Neural cell (in vitro differentiated cells): ENCODE measurements around the gene PIGB. TPM values are rescaled to one million over a fixed set of nuclear protein-coding genes. Genes with fewer than 3 reads are reported as not detected.

Experiments
- H2AFZ ChIP-seq: fragments of 200-600, 300-800 bp; sonication (generic), shearing (Covaris generic); 2 replicates; pipeline ENCODE4 v1.6.0; 2014; ENCODE audit warnings: low read depth, mild to moderate bottlenecking, antibody characterized with exemption, low read length, moderate library complexity
- H3F3A ChIP-seq: fragments of 200-600 bp; shearing (Covaris generic); 2 replicates; pipeline ENCODE4 v1.6.1; 2016; ENCODE audit warnings: mild to moderate bottlenecking, moderate library complexity, mixed read lengths, antibody characterized with exemption, low read length; ENCODE audit not compliant: insufficient read depth, poor library complexity, severe bottlenecking
- H3K27ac ChIP-seq: fragments of 200-600, 300-800 bp; sonication (generic), shearing (Covaris generic); 2 replicates; pipeline ENCODE4 v1.5.1; 2014; ENCODE audit warnings: mild to moderate bottlenecking, low read length, moderate library complexity
- H3K27me3 ChIP-seq: fragments of 300-800, 200-600 bp; sonication (generic), shearing (Covaris generic); 2 replicates; pipeline ENCODE4 v1.6.0; 2014; ENCODE audit warnings: mild to moderate bottlenecking, low read depth, low read length, moderate library complexity; ENCODE audit not compliant: insufficient read depth
- H3K36me3 ChIP-seq: fragments of 300-800, 200-600 bp; sonication (generic), shearing (Covaris generic); 2 replicates; pipeline ENCODE4 v1.5.1; 2014; ENCODE audit warnings: mild to moderate bottlenecking, antibody characterized with exemption, low read length, moderate library complexity; ENCODE audit not compliant: insufficient read depth
- H3K4me2 ChIP-seq: fragments of 300-800, 200-600 bp; sonication (generic), shearing (Covaris generic); 2 replicates; pipeline ENCODE4 v1.6.0; 2014; ENCODE audit warnings: mild to moderate bottlenecking, low read length
- H3K4me3 ChIP-seq: fragments of 300-800, 200-600 bp; sonication (generic), shearing (Covaris generic); 2 replicates; pipeline ENCODE4 v1.5.1; 2014; ENCODE audit warnings: mild to moderate bottlenecking, low read length, moderate library complexity
- H3K79me2 ChIP-seq: fragments of 200-600 bp; shearing (Covaris generic); replicated peaks from 2 replicates; pipeline ENCODE4 v1.6.0; 2014; ENCODE audit warnings: mild to moderate bottlenecking, low read length, moderate library complexity; ENCODE audit not compliant: insufficient read depth
- H3K9ac ChIP-seq: fragments of 300-800, 200-600 bp; sonication (generic), shearing (Covaris generic); 2 replicates; pipeline ENCODE4 v1.6.1; 2016; ENCODE audit warnings: mild to moderate bottlenecking, low read length, mixed read lengths
- H3K9me2 ChIP-seq: fragments of 200-600 bp; shearing (Covaris generic); 2 replicates; pipeline ENCODE4 v1.6.1; 2016; ENCODE audit warnings: mild to moderate bottlenecking, low read length, mixed read lengths; ENCODE audit not compliant: insufficient read depth
- H3K9me3 ChIP-seq: fragments of 200-600, 300-800 bp; sonication (generic), shearing (Covaris generic); 2 replicates; pipeline ENCODE4 v1.6.1; 2016; ENCODE audit warnings: mild to moderate bottlenecking, mixed run types, low read length, moderate library complexity, mixed read lengths
- H4K20me1 ChIP-seq: fragments of 200-600 bp; shearing (Covaris generic); 2 replicates; pipeline ENCODE4 v1.6.1; 2016; ENCODE audit warnings: mild to moderate bottlenecking, mixed run types; ENCODE audit not compliant: insufficient read depth
- CTCF ChIP-seq: fragments of 450-650 bp; IDR thresholded peaks from 2 replicates; pipeline ENCODE4 v1.5.1; 2014; ENCODE audit warnings: antibody characterized with exemption, mild to moderate bottlenecking, moderate library complexity; ENCODE audit not compliant: poor library complexity, severe bottlenecking
- EP300 ChIP-seq: fragments of 450-650 bp; conservative IDR thresholded peaks from 2 replicates; pipeline ENCODE4 v1.6.1; 2014; ENCODE audit warnings: antibody characterized with exemption, mild to moderate bottlenecking, moderate library complexity; ENCODE audit not compliant: poor library complexity, severe bottlenecking
- EZH2 ChIP-seq: fragments of 200-600, 300-800 bp; shearing (Covaris generic), sonication (generic); IDR thresholded peaks from 2 replicates; pipeline ENCODE4 v1.6.1; 2014; ENCODE audit warnings: antibody characterized with exemption, low read length, borderline replicate concordance, mild to moderate bottlenecking; ENCODE audit not compliant: insufficient read depth, poor library complexity, severe bottlenecking
- MXI1 ChIP-seq: fragments of 450-650 bp; conservative IDR thresholded peaks from 2 replicates; pipeline ENCODE4 v1.6.1; 2014; ENCODE audit warnings: antibody characterized with exemption, mild to moderate bottlenecking; ENCODE audit not compliant: poor library complexity, severe bottlenecking
- POLR2AphosphoS5 ChIP-seq: IDR thresholded peaks from 2 replicates; pipeline ENCODE4 v1.6.1; 2012
- RAD21 ChIP-seq: fragments of 450-650 bp; conservative IDR thresholded peaks from 2 replicates; pipeline ENCODE4 v1.6.1; 2014; ENCODE audit warnings: antibody characterized with exemption, mild to moderate bottlenecking, moderate library complexity
- REST ChIP-seq: IDR thresholded peaks from 2 replicates; pipeline ENCODE4 v1.6.1; 2012; ENCODE audit warnings: borderline replicate concordance
- SMC3 ChIP-seq: fragments of 450-650 bp; conservative IDR thresholded peaks from 2 replicates; pipeline ENCODE4 v1.6.1; 2014; ENCODE audit warnings: antibody characterized with exemption, mild to moderate bottlenecking, moderate library complexity; ENCODE audit not compliant: poor library complexity
- TAF1 ChIP-seq: IDR thresholded peaks from 2 replicates; pipeline ENCODE4 v1.6.1; 2012; ENCODE audit warnings: low read depth
- polyA plus RNA-seq: library from polyadenylated mRNA; depleted of rRNA; stranded (reverse); fragments of >200 nt; gene quantifications from 2 replicates; pipeline ENCODE4 v1.2.3, GENCODE V29; 2014

PIGB gene
- polyA plus RNA-seq, 1 donor from 2014 or later = 8.1 TPM

GRCh38 chr15:55281517-55282228, 37.3 kb upstream of the PIGB start:
- no peaks in the 10 kb centered on the region for H3K27me3 ChIP-seq
- H3K27ac ChIP-seq = no peak overlapping the region
- no peak overlapping the region for H2AFZ ChIP-seq
- no peak overlapping the region for H3K4me2 ChIP-seq
- H3K9me2 ChIP-seq = no peaks in the 10 kb centered on the region
- no peak overlapping the region for H3K9ac ChIP-seq
- TF ChIP-seq REST (no peak), EZH2 (no peak), TAF1 (no peak), SMC3 (no peak), MXI1 (no peak), EP300 (no peak), CTCF (no peak), RAD21 (no peak), POLR2AphosphoS5 (no peak)
- no peaks in the 10 kb centered on the region for H3K9me3 ChIP-seq
- no peak overlapping the region for H3K4me3 ChIP-seq
- no peaks in the 10 kb centered on the region for H3K79me2 ChIP-seq
- no peaks in the 10 kb centered on the region for H3F3A ChIP-seq
- no peaks in the 10 kb centered on the region for H4K20me1 ChIP-seq
- H3K36me3 ChIP-seq = no peaks in the 10 kb centered on the region

- no peak overlapping the region for H3K9ac ChIP-seq
- H3K27ac ChIP-seq = no peak overlapping the region
- H3K36me3 ChIP-seq = no peaks in the 10 kb centered on the region
- H4K20me1 ChIP-seq = no peaks in the 10 kb centered on the region
- H3K79me2 ChIP-seq = no peaks in the 10 kb centered on the region
- no peaks in the 10 kb centered on the region for H3K9me3 ChIP-seq
- TF ChIP-seq RAD21 (no peak), MXI1 (no peak), CTCF (no peak), REST (no peak), EZH2 (no peak), EP300 (no peak), TAF1 (no peak), POLR2AphosphoS5 (no peak), SMC3 (no peak)
- no peak overlapping the region for H3K4me2 ChIP-seq
- no peak overlapping the region for H3K4me3 ChIP-seq
- no peaks in the 10 kb centered on the region for H3F3A ChIP-seq
- no peaks in the 10 kb centered on the region for H3K27me3 ChIP-seq
- H3K9me2 ChIP-seq = no peaks in the 10 kb centered on the region
- no peak overlapping the region for H2AFZ ChIP-seq
These were observed 36.7 kb upstream of the PIGB start for GRCh38 chr15:55282284-55282833.
